Adipocyte (in vitro differentiated cells): ENCODE results near the gene RPP14.
"Not testable (repeated sequence)": the region's sequence is repeated elsewhere in the genome, so short reads cannot be mapped to it uniquely, and the experiment has no call there.

Experiments
- DNase-seq: peaks from one replicate; pipeline ENCODE4 v3.0.0-alpha.2; 2015; ENCODE audit warnings: low read depth
- H3K27me3 ChIP-seq: replicated peaks from 2 replicates; pipeline ENCODE4 v1.7.0; 2013; ENCODE audit warnings: mild to moderate bottlenecking, low read length, moderate library complexity; ENCODE audit not compliant: control insufficient read depth, insufficient read depth
- H3K36me3 ChIP-seq: 2 replicates; pipeline ENCODE4 v1.7.0; 2013; ENCODE audit warnings: low read length, mild to moderate bottlenecking, moderate library complexity; ENCODE audit not compliant: control insufficient read depth, insufficient read depth, severe bottlenecking
- H3K4me1 ChIP-seq: 2 replicates; pipeline ENCODE4 v1.7.0; 2013; ENCODE audit warnings: mild to moderate bottlenecking, low read length, moderate library complexity; ENCODE audit not compliant: control insufficient read depth, insufficient read depth
- H3K4me3 ChIP-seq: 2 replicates; pipeline ENCODE4 v1.7.0; 2013; ENCODE audit warnings: mild to moderate bottlenecking, low read length, moderate library complexity
- H3K9ac ChIP-seq: 2 replicates; pipeline ENCODE4 v1.7.0; 2013; ENCODE audit warnings: mild to moderate bottlenecking, low read length, moderate library complexity
- H3K9me3 ChIP-seq: 2 replicates; pipeline ENCODE4 v1.7.0; 2013; ENCODE audit warnings: mild to moderate bottlenecking, low read length, moderate library complexity; ENCODE audit not compliant: control insufficient read depth

The RPP14 gene

GRCh38 chr3:58305882-58306711 lies at the start of gene RPP14, which contains the start of gene HTD2:
TSS of gene RPP14 (plus strand) at chr3:58306245. CDS start at chr3:58310330, 4,085 bp downstream.
TSS of gene HTD2 (plus strand) at chr3:58306520. CDS start at chr3:58317614, 11,094 bp downstream.
- peak within 1 kb of the TSS; percentile 97 for H3K4me3 ChIP-seq
- H3K27me3 ChIP-seq = peaks cover 1% of the 10 kb centered on the region
- peak; percentile 99 for DNase-seq
- peaks cover 19% of the 10 kb centered on the region for H3K4me1 ChIP-seq
- H3K36me3 ChIP-seq = peaks cover 13% of the 10 kb centered on the region
- peak within 1 kb of the TSS; percentile 100 for H3K9ac ChIP-seq
- H3K9me3 ChIP-seq = no peaks in the 10 kb centered on the region

DNA sequence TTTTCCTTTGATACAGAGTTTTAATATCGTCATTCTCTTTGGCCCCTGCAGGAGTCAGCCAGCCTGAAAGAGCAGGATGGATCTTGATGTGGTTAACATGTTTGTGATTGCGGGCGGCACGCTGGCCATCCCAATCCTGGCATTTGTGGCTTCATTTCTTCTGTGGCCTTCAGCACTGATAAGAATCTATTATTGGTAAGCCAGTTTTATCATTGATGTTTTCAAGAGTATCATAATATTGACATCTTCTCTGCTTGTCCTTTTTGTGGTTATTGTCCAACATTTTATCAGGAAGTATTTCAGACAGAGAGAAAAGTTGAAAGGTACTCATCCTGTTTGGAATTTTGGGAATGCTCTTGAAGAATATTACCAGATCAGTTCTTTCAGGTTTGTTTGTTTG lies 49.5 kb upstream of the RPP14 start:
- H3K9ac ChIP-seq = no peak overlapping the region
- peaks cover 17% of the 10 kb centered on the region for H3K36me3 ChIP-seq
- no peak for DNase-seq
- H3K27me3 ChIP-seq = no peaks in the 10 kb centered on the region
- no peaks in the 10 kb centered on the region for H3K9me3 ChIP-seq
- peaks cover 11% of the 10 kb centered on the region for H3K4me1 ChIP-seq
- H3K4me3 ChIP-seq = no peak overlapping the region

DNA sequence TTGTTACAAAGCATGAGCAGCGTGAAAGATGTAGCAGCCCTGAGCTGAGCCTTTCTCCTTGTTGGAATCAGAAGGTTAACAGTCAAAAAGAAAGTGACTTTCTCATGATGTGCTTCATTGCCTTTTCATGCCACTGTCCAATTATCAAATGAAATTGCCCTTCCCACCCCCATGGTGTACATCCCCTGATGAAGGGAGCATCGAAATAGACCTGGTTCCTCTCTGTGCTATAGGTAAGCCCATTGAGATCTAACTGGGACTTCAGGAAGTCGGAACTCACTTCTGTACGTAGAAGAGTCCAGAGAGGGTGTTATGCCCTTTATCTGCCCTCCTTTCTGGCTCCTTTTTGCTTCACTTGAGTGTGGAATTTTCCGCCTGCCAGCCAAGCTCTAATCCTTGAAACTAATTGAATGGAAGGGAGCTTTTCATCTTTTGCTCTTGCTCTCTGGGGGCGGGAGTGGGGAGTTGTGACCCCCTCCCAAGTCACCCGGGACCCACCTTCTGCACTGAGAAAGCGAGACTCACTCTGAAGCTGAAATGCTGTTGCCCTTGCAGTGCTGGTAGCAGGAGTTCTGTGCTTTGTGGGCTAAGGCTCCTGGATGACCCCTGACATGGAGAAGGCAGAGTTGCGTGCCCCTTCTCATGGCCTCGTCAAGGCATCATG lies 47.5 kb upstream of the RPP14 start:
- Histone ChIP-seq H3K4me3 (no peak overlapping the region), H3K36me3 (peaks cover 17% of the 10 kb centered on the region)
- no peak for DNase-seq

DNA sequence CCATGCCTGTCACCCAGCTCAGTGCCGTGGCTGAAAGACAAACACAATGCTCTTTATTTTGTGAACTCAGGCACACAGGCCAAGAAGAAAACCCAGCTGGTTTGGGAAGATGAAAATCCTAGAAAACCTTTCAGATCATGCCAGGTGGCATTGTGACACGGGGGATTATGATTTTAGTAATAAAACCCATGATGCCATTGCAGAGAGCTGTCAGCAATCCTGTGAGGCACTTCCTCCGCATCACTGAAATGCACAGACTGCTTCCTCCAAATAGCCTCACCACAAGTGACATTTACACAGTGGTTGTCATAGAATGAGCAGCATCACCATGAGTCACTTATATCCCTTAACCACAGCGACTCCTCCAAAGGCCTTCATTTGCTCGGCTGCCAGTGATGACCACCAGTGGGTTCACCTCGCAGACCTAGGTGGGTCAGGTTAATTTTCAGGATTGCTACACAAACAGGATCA lies 45.7 kb upstream of the RPP14 start:
- Histone ChIP-seq H3K27me3 (no peaks in the 10 kb centered on the region), H3K9ac (no peak overlapping the region), H3K4me1 (no peaks in the 10 kb centered on the region), H3K4me3 (no peak overlapping the region), H3K36me3 (peaks cover 17% of the 10 kb centered on the region), H3K9me3 (no peaks in the 10 kb centered on the region)
- peak; percentile 24 for DNase-seq

More for the DNA sequence above, 47.5 kb upstream of the RPP14 start:
- Histone ChIP-seq H3K9ac (no peak overlapping the region), H3K9me3 (no peaks in the 10 kb centered on the region), H3K4me1 (no peaks in the 10 kb centered on the region), H3K27me3 (no peaks in the 10 kb centered on the region)

DNA sequence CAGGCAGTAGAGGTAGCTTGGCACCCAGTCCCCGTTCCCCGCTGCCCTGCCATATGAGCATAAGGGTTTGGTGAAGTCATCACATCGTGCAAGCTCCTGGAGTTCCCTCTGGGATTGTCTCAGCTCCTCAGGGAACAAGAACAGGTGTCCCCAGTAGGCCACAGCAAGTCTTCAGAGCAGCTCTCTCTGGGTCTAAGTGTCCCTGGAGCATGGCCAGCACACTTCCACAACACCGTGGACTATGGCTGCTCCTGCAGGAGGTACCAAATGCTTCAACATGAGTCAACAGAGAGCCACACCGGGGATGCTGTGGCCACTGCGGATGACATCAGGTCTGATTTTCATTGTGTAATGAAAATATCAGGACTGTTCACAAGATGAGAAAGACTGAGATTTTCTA lies 45.3 kb upstream of the RPP14 start:
- Histone ChIP-seq H3K4me3 (no peak overlapping the region), H3K36me3 (peaks cover 17% of the 10 kb centered on the region), H3K27me3 (no peaks in the 10 kb centered on the region), H3K4me1 (no peaks in the 10 kb centered on the region), H3K9ac (no peak overlapping the region), H3K9me3 (no peaks in the 10 kb centered on the region)
- DNase-seq = no peak

GRCh38 chr3:58261954-58262666 lies 43.9 kb upstream of the RPP14 start:
- Histone ChIP-seq H3K36me3 (peaks cover 13% of the 10 kb centered on the region), H3K9me3 (no peaks in the 10 kb centered on the region), H3K9ac (no peak overlapping the region), H3K4me1 (no peaks in the 10 kb centered on the region), H3K4me3 (no peak overlapping the region), H3K27me3 (no peaks in the 10 kb centered on the region)
- DNase-seq = no peak

GRCh38 chr3:58266577-58266976 lies 39.5 kb upstream of the RPP14 start:
- Histone ChIP-seq H3K9me3 (no peaks in the 10 kb centered on the region), H3K4me3 (no peak overlapping the region), H3K27me3 (no peaks in the 10 kb centered on the region), H3K4me1 (no peaks in the 10 kb centered on the region), H3K36me3 (peaks cover 16% of the 10 kb centered on the region), H3K9ac (no peak overlapping the region)
- no peak for DNase-seq

DNA sequence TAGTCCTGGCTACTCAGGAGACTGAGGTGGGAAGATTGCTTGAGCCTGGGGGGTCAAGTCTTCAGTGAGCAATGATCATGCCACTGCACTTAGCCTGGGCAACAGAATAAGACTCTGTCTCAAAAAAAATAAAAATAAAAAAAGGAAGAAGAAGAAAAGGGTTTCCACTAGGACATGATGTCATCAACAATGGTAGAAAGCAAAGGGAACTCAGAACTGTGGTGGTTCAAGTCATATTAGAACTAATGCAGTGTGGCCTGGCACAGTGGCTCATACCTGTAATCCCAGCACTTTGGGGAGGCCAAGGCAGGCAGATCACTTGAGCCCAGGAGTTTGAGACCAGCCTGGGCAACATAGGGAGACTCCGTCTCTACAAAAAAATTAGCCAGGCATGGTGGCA lies 38.5 kb upstream of the RPP14 start:
- not testable (repeated sequence) for H3K27me3 ChIP-seq

GRCh38 chr3:58269356-58269755 lies 36.7 kb upstream of the RPP14 start:
- H3K36me3 ChIP-seq = peaks cover 16% of the 10 kb centered on the region
- H3K4me1 ChIP-seq = peaks cover 21% of the 10 kb centered on the region
- DNase-seq = no peak
- H3K27me3 ChIP-seq = no peaks in the 10 kb centered on the region
- no peak overlapping the region for H3K9ac ChIP-seq
- H3K9me3 ChIP-seq = no peaks in the 10 kb centered on the region
- H3K4me3 ChIP-seq = no peak overlapping the region

More for the DNA sequence above, 38.5 kb upstream of the RPP14 start:
- not testable (repeated sequence) for H3K9ac ChIP-seq, H3K4me3 ChIP-seq, H3K4me1 ChIP-seq, DNase-seq, H3K9me3 ChIP-seq
- H3K36me3 ChIP-seq = peaks cover 16% of the 10 kb centered on the region

- no peaks in the 10 kb centered on the region for H3K9me3 ChIP-seq
- no peak overlapping the region for H3K9ac ChIP-seq
- no peaks in the 10 kb centered on the region for H3K27me3 ChIP-seq
- no peak overlapping the region for H3K4me3 ChIP-seq
- H3K36me3 ChIP-seq = peaks cover 21% of the 10 kb centered on the region
- H3K4me1 ChIP-seq = peaks cover 23% of the 10 kb centered on the region
- no peak for DNase-seq
These were observed 35.6 kb upstream of the RPP14 start for GRCh38 chr3:58270485-58270884.
